GM23338 (cell line): Measurements from ENCODE around the gene TMEM185A.

Experiments used
- CTCF ChIP-seq, 2 experiments: fragments of 200-600 bp in 1 of 2; sonication (generic) in 1 of 2; conservative IDR thresholded peaks; 2 replicates each; pipeline versions ENCODE4 v1.5.1 to v1.6.1; 2016 to 2017; ENCODE audit warnings: antibody characterized with exemption in 2 of 2, low read depth in 2 of 2, mild to moderate bottlenecking in 2 of 2, moderate library complexity in 1 of 2
- EZH2 ChIP-seq: fragments of 200-600 bp; sonication (generic); IDR thresholded peaks from one replicate; pipeline ENCODE4 v1.8.0; 2017; ENCODE audit warnings: antibody characterized with exemption, mild to moderate bottlenecking, low read depth; ENCODE audit not compliant: unreplicated experiment
- EZH2phosphoT487 ChIP-seq: fragments of 200-600 bp; sonication (generic); IDR thresholded peaks from one replicate; pipeline ENCODE4 v1.8.1; 2018; ENCODE audit warnings: antibody characterized with exemption; ENCODE audit not compliant: unreplicated experiment
- JUNB ChIP-seq: IDR thresholded peaks from one replicate; pipeline ENCODE4 v1.6.1; 2016; ENCODE audit warnings: antibody characterized with exemption; ENCODE audit not compliant: unreplicated experiment
- NANOG ChIP-seq: IDR thresholded peaks from 2 replicates; pipeline ENCODE4 v1.6.1; 2016; ENCODE audit warnings: antibody characterized with exemption, borderline replicate concordance
- POLR2AphosphoS5 ChIP-seq: IDR thresholded peaks from 2 replicates; pipeline ENCODE4 v1.6.1; 2016; ENCODE audit warnings: antibody characterized with exemption, low read depth
- REST ChIP-seq: IDR thresholded peaks from one replicate; pipeline ENCODE4 v1.6.1; 2018; ENCODE audit warnings: antibody characterized with exemption; ENCODE audit not compliant: unreplicated experiment
- ZNF462 ChIP-seq: fragments of 250-450 bp; sonication (Bioruptor Pico); IDR thresholded peaks from 2 replicates; pipeline ENCODE4 v1.5.0; 2020; ENCODE audit warnings: mild to moderate bottlenecking, moderate library complexity

DNA sequence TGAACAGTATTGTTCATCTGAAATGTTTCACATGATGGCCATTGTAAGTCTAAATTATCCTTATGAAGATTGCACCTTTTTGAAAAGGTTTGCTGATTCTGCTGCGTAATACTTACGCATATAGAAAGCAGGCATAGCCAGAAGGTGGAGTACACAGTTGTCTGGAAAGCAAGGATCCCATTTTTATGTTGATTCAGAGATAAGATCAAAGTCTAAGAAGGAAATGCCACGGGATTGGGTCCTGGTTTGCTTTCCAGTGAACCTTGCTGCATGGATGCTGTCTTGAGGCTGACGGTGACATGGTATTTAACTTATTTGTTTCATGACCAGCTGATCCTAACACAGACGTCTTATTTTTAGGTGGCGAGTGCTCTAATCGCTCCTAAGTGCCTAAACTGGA lies 59.8 kb downstream of the TMEM185A start:
- TF ChIP-seq EZH2 = no peak
- TF ChIP-seq CTCF (conservative IDR thresholded peaks at IDR 0.05; ENCODE audit: low read depth in 2 of 2) = no peak
- no peak for TF ChIP-seq ZNF462
- TF ChIP-seq EZH2phosphoT487 = no peak
- no peak for TF ChIP-seq JUNB
- TF ChIP-seq POLR2AphosphoS5 = no peak
- no peak for TF ChIP-seq REST
- no peak for TF ChIP-seq NANOG
